KBM-7 (cell line): ENCODE data around the gene ZNF256.

Experiments used
- DNase-seq: peaks from one replicate; pipeline ENCODE4 v3.0.0-alpha.2; 2015
- in situ Hi-C: fragments of 300-500 bp; cut with MboI; formaldehyde crosslinking; loops from 2 replicates; pipeline ENCODE4 v1.14.3; 2020; ENCODE audit warnings: low sequenced_read_pairs, low pct_unique_long_range_greater_than_20kb, mixed read lengths

The ZNF256 gene

GRCh38 chr19:57903618-57904184, 43.8 kb downstream of the ZNF256 start:
- DNase-seq: no peak
- in situ Hi-C loops: no loop called here

GRCh38 chr19:57900311-57900710, 47.2 kb downstream of the ZNF256 start:
- in situ Hi-C loops: no loop called here

More at GRCh38 chr19:57900311-57900710, 47.2 kb downstream of the ZNF256 start:
- DNase-seq: no peak
